Ishikawa (cell line): ENCODE data around the gene BCL2L2.

Experiments used
- CEBPB ChIP-seq: IDR thresholded peaks from 2 replicates; pipeline ENCODE4 v1.6.1; 2012
- CREB1 ChIP-seq: IDR thresholded peaks from 2 replicates; pipeline ENCODE4 v1.6.1; 2012; ENCODE audit warnings: low read depth
- EGR1 ChIP-seq: IDR thresholded peaks from 2 replicates; pipeline ENCODE4 v1.6.1; 2012
- EP300 ChIP-seq: IDR thresholded peaks from 2 replicates; pipeline ENCODE4 v1.6.1; 2012; ENCODE audit warnings: borderline replicate concordance
- FOXM1 ChIP-seq: IDR thresholded peaks from 2 replicates; pipeline ENCODE4 v1.6.1; 2012; ENCODE audit warnings: low read depth, borderline replicate concordance
- MAX ChIP-seq: IDR thresholded peaks from 2 replicates; pipeline ENCODE4 v1.6.1; 2012
- NFIC ChIP-seq: IDR thresholded peaks from 2 replicates; pipeline ENCODE4 v1.6.1; 2012
- RAD21 ChIP-seq: IDR thresholded peaks from 2 replicates; pipeline ENCODE4 v1.6.1; 2012; ENCODE audit warnings: low read depth
- REST ChIP-seq: IDR thresholded peaks from 2 replicates; pipeline ENCODE4 v1.6.1; 2012; ENCODE audit warnings: low read depth, mild to moderate bottlenecking
- TAF1 ChIP-seq: IDR thresholded peaks from 2 replicates; pipeline ENCODE4 v1.6.1; 2012; ENCODE audit warnings: low read depth, mild to moderate bottlenecking
- TCF12 ChIP-seq: IDR thresholded peaks from 2 replicates; pipeline ENCODE4 v1.6.1; 2012; ENCODE audit warnings: low read depth
- TEAD4 ChIP-seq: IDR thresholded peaks from 2 replicates; pipeline ENCODE4 v1.6.1; 2012
- YY1 ChIP-seq: IDR thresholded peaks from 2 replicates; pipeline ENCODE4 v1.6.1; 2012; ENCODE audit warnings: low read depth
- ZBTB7A ChIP-seq: IDR thresholded peaks from 2 replicates; pipeline ENCODE4 v1.6.1; 2012; ENCODE audit warnings: low read depth

GRCh38 chr14:23335623-23336022 lies 29.0 kb downstream of the BCL2L2 start:
- TF ChIP-seq FOXM1 (no peak), RAD21 (no peak), CREB1 (no peak), CEBPB (no peak), TAF1 (no peak), REST (no peak), ZBTB7A (no peak), TCF12 (no peak), TEAD4 (no peak), EP300 (no peak), YY1 (no peak), EGR1 (no peak), MAX (no peak), NFIC (no peak)
